Right atrium auricular region (tissue), 2 donors: ENCODE measurements around the gene IGSF9B. TPM values are rescaled to one million over a fixed set of nuclear protein-coding genes. Genes with fewer than 3 reads are reported as not detected.

Experiments
- DNase-seq: peaks from one replicate; pipeline ENCODE4 v3.0.0-alpha.2; 2019; ENCODE audit warnings: low spot score
- H3K27ac ChIP-seq, 2 donors: fragments of 200-600 bp; sonication (generic); 1 replicate in 1 of 2; 2 replicates in 1 of 2; pipeline ENCODE4 v1.5.1; 2016 to 2019
- H3K27me3 ChIP-seq, 2 donors: fragments of 200-600 bp; sonication (generic); one replicate each; pipeline versions ENCODE4 v1.5.1 to v1.6.0; 2017 to 2019
- H3K36me3 ChIP-seq: fragments of 200-600 bp; sonication (generic); one replicate; pipeline ENCODE4 v1.5.1; 2016
- H3K4me1 ChIP-seq, 2 donors: fragments of 200-600 bp; sonication (generic); one replicate each; pipeline versions ENCODE4 v1.5.1 to v1.6.0; 2017 to 2019
- H3K4me3 ChIP-seq, 2 donors: fragments of 200-600 bp; sonication (generic); 1 replicate in 1 of 2; 2 replicates in 1 of 2; pipeline ENCODE4 v1.5.1; 2017 to 2019; ENCODE audit warnings: mild to moderate bottlenecking in 1 of 2, moderate library complexity in 1 of 2
- H3K9me3 ChIP-seq, 2 donors: fragments of 200-600 bp; sonication (generic); one replicate each; pipeline ENCODE4 v1.5.1; 2019
- CTCF ChIP-seq, 2 donors: fragments of 200-600 bp; sonication (generic); IDR thresholded peaks; one replicate each; pipeline ENCODE4 v1.5.1; 2019; ENCODE audit warnings: antibody characterized with exemption in 2 of 2
- total RNA-seq, 2 donors: library from RNA; depleted of rRNA; stranded (reverse); fragments of >200 nt; gene quantifications; one replicate each; pipeline ENCODE4 v1.1.0, GENCODE V29; 2016

Gene IGSF9B
- total RNA-seq, 2 donors from 2014 or later, result 17.2 to 32.1 TPM

GRCh38 chr11:133895061-133895479 lies 61.7 kb downstream of the IGSF9B start:
- DNase-seq, result peak; percentile 55
- no peaks in the 10 kb centered on the region for H3K9me3 ChIP-seq
- H3K27me3 ChIP-seq, result no peaks in the 10 kb centered on the region
- no peak for TF ChIP-seq CTCF (IDR thresholded peaks at IDR 0.05)
- peaks cover 0 to 6% of the 10 kb centered on the region in 2 donors for H3K4me1 ChIP-seq
- H3K4me3 ChIP-seq, result no peak overlapping the region
- no peaks in the 10 kb centered on the region for H3K36me3 ChIP-seq
- no peak overlapping the region for H3K27ac ChIP-seq

- TF ChIP-seq CTCF (IDR thresholded peaks at IDR 0.05), result no peak
- Histone ChIP-seq H3K27me3 (no peaks in the 10 kb centered on the region), H3K4me3 (no peak overlapping the region), H3K27ac (no peak overlapping the region), H3K36me3 (no peaks in the 10 kb centered on the region), H3K4me1 (peaks cover 0 to 6% of the 10 kb centered on the region in 2 donors), H3K9me3 (no peaks in the 10 kb centered on the region)
- DNase-seq, result no peak
These were observed 63.4 kb downstream of the IGSF9B start for GRCh38 chr11:133893381-133893780.

- no peak overlapping the region for H3K4me3 ChIP-seq
- no peaks in the 10 kb centered on the region for H3K36me3 ChIP-seq
- H3K9me3 ChIP-seq, result no peaks in the 10 kb centered on the region
- H3K27me3 ChIP-seq, result no peaks in the 10 kb centered on the region
- H3K27ac ChIP-seq, result no peak overlapping the region
- DNase-seq, result peak; percentile 38
- TF ChIP-seq CTCF (IDR thresholded peaks at IDR 0.05), result no peak
- peaks cover 0 to 6% of the 10 kb centered on the region in 2 donors for H3K4me1 ChIP-seq
These were observed 64.0 kb downstream of the IGSF9B start for GRCh38 chr11:133892584-133893380.

- DNase-seq, result no peak
- peaks cover 0 to 6% of the 10 kb centered on the region in 2 donors for H3K4me1 ChIP-seq
- H3K9me3 ChIP-seq, result no peaks in the 10 kb centered on the region
- no peak overlapping the region for H3K27ac ChIP-seq
- H3K36me3 ChIP-seq, result no peaks in the 10 kb centered on the region
- H3K27me3 ChIP-seq, result no peaks in the 10 kb centered on the region
- H3K4me3 ChIP-seq, result no peak overlapping the region
- no peak for TF ChIP-seq CTCF (IDR thresholded peaks at IDR 0.05)
These were observed 64.6 kb downstream of the IGSF9B start for GRCh38 chr11:133892126-133892525.

GRCh38 chr11:133889893-133890292 lies 66.9 kb downstream of the IGSF9B start:
- DNase-seq, result no peak
- Histone ChIP-seq H3K4me1 (peaks cover 0 to 4% of the 10 kb centered on the region in 2 donors), H3K27ac (no peak overlapping the region), H3K4me3 (no peak overlapping the region), H3K27me3 (no peaks in the 10 kb centered on the region), H3K36me3 (no peaks in the 10 kb centered on the region), H3K9me3 (no peaks in the 10 kb centered on the region)
- TF ChIP-seq CTCF (IDR thresholded peaks at IDR 0.05), result no peak
